B cell (primary cell): ENCODE measurements around the gene BCL2L13. TPM values are rescaled to one million over a fixed set of nuclear protein-coding genes. Genes with fewer than 3 reads are reported as not detected.

Source experiments
- ATAC-seq: fragments of 200-7000 bp; cut with Tn5 transposase; one replicate; pipeline ENCODE4 v1.10.0; 2021; ENCODE audit warnings: low read depth, mild to moderate bottlenecking, moderate number of reproducible peaks, moderate library complexity
- CTCF ChIA-PET: fragments of 350-600 bp; sonication (Branson Sonifier 250); formaldehyde crosslinking; loops from one replicate; lab custom pipeline; 2021; ENCODE audit warnings: antibody characterized with exemption, inconsistent platforms; lab: Charles Lee
- POLR2A ChIA-PET: fragments of 350-600 bp; sonication (Branson Sonifier 250); formaldehyde crosslinking; loops from one replicate; lab custom pipeline; 2021; ENCODE audit warnings: antibody characterized with exemption; lab: Charles Lee
- DNase-seq: peaks from one replicate; pipeline ENCODE4 v3.0.0; 2013
- H2AFZ ChIP-seq: 2 replicates; pipeline ENCODE4 v1.6.1; 2012; ENCODE audit warnings: mild to moderate bottlenecking, low read depth, low read length; ENCODE audit not compliant: insufficient read depth, poor library complexity, severe bottlenecking
- H3K27ac ChIP-seq, 2 donors: 1 replicate in 1 of 2; 2 replicates in 1 of 2; pipeline ENCODE4 v1.5.1; 2012 to 2013; ENCODE audit warnings: low read length in 2 of 2, mild to moderate bottlenecking in 2 of 2, moderate library complexity in 1 of 2
- H3K27me3 ChIP-seq, 4 experiments: fragments of 200-600 bp in 1 of 4; sonication (generic) in 1 of 4; replicated peaks in 1 of 4; 1 replicate in 2 of 4; 2 replicates in 2 of 4; pipeline versions ENCODE4 v1.6.1 to v1.7.0; 2013 to 2016; ENCODE audit warnings: low read length in 3 of 4, mild to moderate bottlenecking in 2 of 4, mixed read lengths in 1 of 4, moderate library complexity in 1 of 4; ENCODE audit not compliant: insufficient read depth in 4 of 4, control insufficient read depth in 3 of 4; ENCODE audit errors: control extremely low read depth in 1 of 4
- H3K36me3 ChIP-seq, 2 experiments: replicated peaks in 1 of 2; 1 replicate in 1 of 2; 2 replicates in 1 of 2; pipeline versions ENCODE4 v1.6.1 to v1.7.1; 2013; ENCODE audit warnings: low read length in 1 of 2; ENCODE audit not compliant: insufficient read depth in 2 of 2, control insufficient read depth in 1 of 2; ENCODE audit errors: control extremely low read depth in 1 of 2, extremely low read depth in 1 of 2
- H3K4me1 ChIP-seq, 2 donors: fragments of 200-600 bp in 1 of 2; sonication (generic) in 1 of 2; 1 replicate in 1 of 2; 2 replicates in 1 of 2; pipeline versions ENCODE4 v1.5.1 to v1.6.1; 2013 to 2017; ENCODE audit warnings: low read length in 2 of 2; ENCODE audit not compliant: control insufficient read depth in 2 of 2, insufficient read depth in 2 of 2
- H3K4me2 ChIP-seq: replicated peaks from 2 replicates; pipeline ENCODE3; 2012; ENCODE audit warnings: mild to moderate bottlenecking, low read depth, low read length; ENCODE audit not compliant: poor library complexity, severe bottlenecking
- H3K4me3 ChIP-seq, 5 experiments: fragments of 200-600 bp in 1 of 5; sonication (generic) in 1 of 5; 1 replicate in 3 of 5; 2 replicates in 2 of 5; pipeline versions ENCODE4 v1.5.1 to v1.7.0; 2011 to 2016; ENCODE audit warnings: low read length in 4 of 5, mild to moderate bottlenecking in 4 of 5, low read depth in 2 of 5, control low read depth in 1 of 5, moderate library complexity in 1 of 5; ENCODE audit not compliant: insufficient read depth in 1 of 5; ENCODE audit errors: control extremely low read depth in 1 of 5, extremely low read depth in 1 of 5
- H3K79me2 ChIP-seq: fragments of 200-600 bp; sonication (generic); one replicate; pipeline ENCODE4 v1.6.0; 2016; ENCODE audit warnings: low read length; ENCODE audit not compliant: control insufficient read depth, insufficient read depth
- H3K9ac ChIP-seq: fragments of 200-600 bp; sonication (generic); 2 replicates; pipeline ENCODE4 v1.6.1; 2017; ENCODE audit warnings: mild to moderate bottlenecking, low read length, moderate library complexity
- H3K9me3 ChIP-seq, 3 donors: one replicate each; pipeline versions ENCODE4 v1.6.1 to v1.7.1; 2013; ENCODE audit warnings: low read length in 2 of 3; ENCODE audit not compliant: control insufficient read depth in 2 of 3, insufficient read depth in 1 of 3; ENCODE audit errors: control extremely low read depth in 1 of 3
- H4K20me1 ChIP-seq: 2 replicates; pipeline ENCODE4 v1.6.0; 2012; ENCODE audit warnings: mild to moderate bottlenecking, low read length; ENCODE audit not compliant: insufficient read depth, control insufficient read depth, poor library complexity, severe bottlenecking
- H3K27ac Mint-ChIP-seq: one replicate; pipeline ENCODE4 v1.8.0; 2021; ENCODE audit warnings: mixed read lengths
- H3K27me3 Mint-ChIP-seq: one replicate; pipeline ENCODE4 v1.8.0; 2021; ENCODE audit warnings: mixed read lengths
- H3K4me1 Mint-ChIP-seq: one replicate; pipeline ENCODE4 v1.8.0; 2021; ENCODE audit warnings: mixed read lengths
- H3K4me3 Mint-ChIP-seq: one replicate; pipeline ENCODE4 v1.8.0; 2021; ENCODE audit warnings: mixed read lengths
- H3K9me3 Mint-ChIP-seq: one replicate; pipeline ENCODE4 v1.8.0; 2022; ENCODE audit warnings: mixed read lengths; ENCODE audit not compliant: insufficient read depth
- CTCF ChIP-seq: fragments of 200-600 bp; IDR thresholded peaks from one replicate; pipeline ENCODE4 v1.8.0; 2022; ENCODE audit warnings: antibody characterized with exemption, mild to moderate bottlenecking
- EZH2 ChIP-seq: IDR thresholded peaks from 2 replicates; pipeline ENCODE4 v1.6.1; 2012; ENCODE audit warnings: borderline replicate concordance, low read depth, mild to moderate bottlenecking, moderate library complexity, low read length; ENCODE audit not compliant: insufficient read depth, poor library complexity, severe bottlenecking
- WGBS: methylation state at CpG from one replicate; pipeline ENCODE4 v1.1.5; 2013; ENCODE audit warnings: missing lambda C conversion rate; ENCODE audit not compliant: insufficient coverage; 5-methylcytosine and 5-hydroxymethylcytosine counted together
- intact Hi-C: fragments of 100-400 bp; cut with micrococcal nuclease; formaldehyde crosslinking; loops from one replicate; pipeline ENCODE4 v1.10.0; 2022
- polyA plus RNA-seq: library from polyadenylated mRNA; depleted of rRNA; stranded (reverse); fragments of >200 nt; gene quantifications from 2 replicates; pipeline ENCODE4 v1.2.3, GENCODE V29; 2012
- total RNA-seq, 2 donors: library from RNA; stranded (reverse); fragments of 120-200 nt in 1 of 2; gene quantifications; 1 replicate in 1 of 2; 2 replicates in 1 of 2; pipeline versions ENCODE4 v1.2.3 to v1.2.4, GENCODE V29; 2013 to 2022

Gene BCL2L13
- total and polyA plus RNA-seq, 2 donors (not counting 1 experiment from before 2014, with no cell fraction given) = 19.2 to 29.9 TPM

- DNase-seq (no peak), ATAC-seq (no peak)
- H3K79me2 ChIP-seq = no peaks in the 10 kb centered on the region
- H3K27me3 ChIP-seq = no peaks in the 10 kb centered on the region
- Mint-ChIP-seq H3K4me3 (no peak overlapping the region), H3K4me1 (peaks cover 6% of the 10 kb centered on the region), H3K9me3 (no peaks in the 10 kb centered on the region), H3K27me3 (no peaks in the 10 kb centered on the region), H3K27ac (peak overlapping the region; percentile 38)
- H3K4me1 ChIP-seq = no peaks in the 10 kb centered on the region
- CTCF ChIA-PET = no interaction called here
- no peak overlapping the region for H3K4me3 ChIP-seq
- H3K9ac ChIP-seq = no peak overlapping the region
- H3K9me3 ChIP-seq = no peaks in the 10 kb centered on the region
- H3K27ac ChIP-seq = no peak overlapping the region
- TF ChIP-seq EZH2 (no peak), CTCF (no peak)
- no peaks in the 10 kb centered on the region for H4K20me1 ChIP-seq
- no peak overlapping the region for H3K4me2 ChIP-seq
- H2AFZ ChIP-seq = no peak overlapping the region
- POLR2A ChIA-PET = no interaction called here
- peaks cover 1 to 31% of the 10 kb centered on the region in 2 experiments for H3K36me3 ChIP-seq
- intact Hi-C loops = no loop called here
Measured at GRCh38 chr22:17725500-17725796, 86.9 kb downstream of the BCL2L13 start.

- H3K27ac ChIP-seq = no peak overlapping the region
Measured at GRCh38 chr22:17726006-17726927, 87.7 kb downstream of the BCL2L13 start.

More at GRCh38 chr22:17726006-17726927, 87.7 kb downstream of the BCL2L13 start:
- no peaks in the 10 kb centered on the region for H3K9me3 ChIP-seq
- no peak overlapping the region for H3K9ac ChIP-seq
- DNase-seq = no peak
- no peaks in the 10 kb centered on the region for H3K79me2 ChIP-seq
- H3K4me3 ChIP-seq = no peak overlapping the region
- no peaks in the 10 kb centered on the region for H3K9me3 Mint-ChIP-seq
- H3K4me3 Mint-ChIP-seq = no peak overlapping the region
- no peaks in the 10 kb centered on the region for H3K4me1 ChIP-seq
- no peaks in the 10 kb centered on the region for H3K27me3 ChIP-seq
- no peak overlapping the region for H2AFZ ChIP-seq
- WGBS = 99% methylated on average over 7 of the region's 13 CpGs
- no peaks in the 10 kb centered on the region for H4K20me1 ChIP-seq
- peaks cover 6% of the 10 kb centered on the region for H3K4me1 Mint-ChIP-seq
- CTCF ChIA-PET = no interaction called here
- ATAC-seq = no peak
- intact Hi-C loops = no loop called here
- H3K36me3 ChIP-seq = peaks cover 1 to 31% of the 10 kb centered on the region in 2 experiments
- no peaks in the 10 kb centered on the region for H3K27me3 Mint-ChIP-seq
- no peak overlapping the region for H3K4me2 ChIP-seq
- POLR2A ChIA-PET = interaction anchor here (0.6 kb wide), 1 partner anchor 9 kb away, joined by 9 read pairs; no protein-coding TSS in a partner anchor
- TF ChIP-seq EZH2 = no peak
- no peak for TF ChIP-seq CTCF
- peak overlapping the region; percentile 21 for H3K27ac Mint-ChIP-seq
